SK-N-MC (cell line): ENCODE measurements around the gene NRAP.

Experiments used
- EZH2 ChIP-seq: fragments of 200-600 bp; sonication (generic); IDR thresholded peaks from one replicate; pipeline ENCODE4 v1.6.1; 2017; ENCODE audit warnings: antibody characterized with exemption
- POLR2AphosphoS5 ChIP-seq: IDR thresholded peaks from 2 replicates; pipeline ENCODE4 v1.6.1; 2012; ENCODE audit warnings: mild to moderate bottlenecking, low read depth, low read length, borderline replicate concordance

- no peak for TF ChIP-seq POLR2AphosphoS5
- TF ChIP-seq EZH2, result no peak
These were observed 25.2 kb upstream of the NRAP start for GRCh38 chr10:113689057-113689456.
